GM06990 (cell line): ENCODE measurements around the gene AKAP13.

ENCODE experiments used
- DNase-seq: peaks from one replicate; pipeline ENCODE4 v3.0.0-alpha.2; 2011; ENCODE audit not compliant: insufficient read length; ENCODE audit errors: extremely low read depth
- H3K27me3 ChIP-seq: replicated peaks from 2 replicates; pipeline ENCODE4 v1.6.0; 2011; ENCODE audit warnings: low read length; ENCODE audit not compliant: control insufficient read depth, insufficient read depth
- H3K36me3 ChIP-seq: 2 replicates; pipeline ENCODE4 v1.5.1; 2011; ENCODE audit warnings: low read length; ENCODE audit not compliant: control insufficient read depth, insufficient read depth
- H3K4me3 ChIP-seq: replicated peaks from 2 replicates; pipeline ENCODE4 v1.5.1; 2011; ENCODE audit warnings: low read depth, mild to moderate bottlenecking, control low read depth, low read length
- CTCF ChIP-seq: IDR thresholded peaks from 2 replicates; pipeline ENCODE4 v1.5.1; 2011; ENCODE audit warnings: low read length, control low read depth, mild to moderate bottlenecking, inconsistent platforms; ENCODE audit not compliant: insufficient read depth, poor library complexity, severe bottlenecking

The AKAP13 gene

GRCh38 chr15:85673326-85673725, 292.9 kb downstream of the AKAP13 start:
- peaks cover 5% of the 10 kb centered on the region for H3K36me3 ChIP-seq
- H3K27me3 ChIP-seq = no peaks in the 10 kb centered on the region
- H3K4me3 ChIP-seq = no peak overlapping the region
- TF ChIP-seq CTCF = no peak
- no peak for DNase-seq

- DNase-seq = no peak
- Histone ChIP-seq H3K36me3 (peaks cover 3% of the 10 kb centered on the region), H3K27me3 (no peaks in the 10 kb centered on the region), H3K4me3 (no peak overlapping the region)
- no peak for TF ChIP-seq CTCF
Observed at GRCh38 chr15:85676342-85677098, 296.1 kb downstream of the AKAP13 start.

- no peaks in the 10 kb centered on the region for H3K27me3 ChIP-seq
- TF ChIP-seq CTCF = no peak
- H3K4me3 ChIP-seq = no peak overlapping the region
- H3K36me3 ChIP-seq = peaks cover 2% of the 10 kb centered on the region
- DNase-seq = no peak
Observed at GRCh38 chr15:85679231-85679630, 298.8 kb downstream of the AKAP13 start.

GRCh38 chr15:85681386-85681785, 301.0 kb downstream of the AKAP13 start:
- peaks cover 5% of the 10 kb centered on the region; the same call in 1 of the 2 replicates for H3K36me3 ChIP-seq
- H3K4me3 ChIP-seq = no peak overlapping the region
- H3K27me3 ChIP-seq = no peaks in the 10 kb centered on the region
- TF ChIP-seq CTCF = no peak
- DNase-seq = no peak

- TF ChIP-seq CTCF = no peak
- Histone ChIP-seq H3K27me3 (no peaks in the 10 kb centered on the region), H3K4me3 (no peak overlapping the region), H3K36me3 (peaks cover 3% of the 10 kb centered on the region; the same call in 1 of the 2 replicates)
- DNase-seq = no peak
Observed at GRCh38 chr15:85684174-85684710, 303.8 kb downstream of the AKAP13 start.
